GM23248 (cell line): ENCODE results near the gene TRIO. TPM values are rescaled to one million over a fixed set of nuclear protein-coding genes. Genes with fewer than 3 reads are reported as not detected.

ENCODE experiments used
- DNase-seq: peaks from one replicate; pipeline ENCODE4 v3.0.0-alpha.2; 2015
- H2AFZ ChIP-seq: fragments of 200-600 bp; sonication (generic); 2 replicates; pipeline ENCODE4 v1.6.1; 2016; ENCODE audit warnings: antibody characterized with exemption
- H3F3A ChIP-seq: fragments of 200-600 bp; sonication (generic); 2 replicates; pipeline ENCODE4 v1.6.1; 2016; ENCODE audit warnings: mild to moderate bottlenecking, antibody characterized with exemption, mixed run types; ENCODE audit not compliant: insufficient read depth
- H3K27ac ChIP-seq: fragments of 200-600 bp; sonication (generic); 2 replicates; pipeline ENCODE4 v1.5.1; 2016; ENCODE audit warnings: mild to moderate bottlenecking
- H3K27me3 ChIP-seq: fragments of 200-600 bp; sonication (generic); replicated peaks from 2 replicates; pipeline ENCODE4 v1.6.1; 2016; ENCODE audit warnings: mild to moderate bottlenecking; ENCODE audit not compliant: insufficient read depth
- H3K36me3 ChIP-seq: fragments of 200-600 bp; sonication (generic); 2 replicates; pipeline ENCODE4 v1.6.1; 2016; ENCODE audit warnings: low read depth, mild to moderate bottlenecking
- H3K4me1 ChIP-seq: fragments of 200-600 bp; sonication (generic); 2 replicates; pipeline ENCODE4 v1.6.1; 2016; ENCODE audit warnings: mild to moderate bottlenecking; ENCODE audit not compliant: insufficient read depth
- H3K4me2 ChIP-seq: fragments of 200-600 bp; sonication (generic); one replicate; pipeline ENCODE4 v1.6.1; 2016; ENCODE audit warnings: mild to moderate bottlenecking; ENCODE audit not compliant: unreplicated experiment
- H3K4me3 ChIP-seq: fragments of 200-600 bp; sonication (generic); 2 replicates; pipeline ENCODE4 v1.5.1; 2016; ENCODE audit warnings: mild to moderate bottlenecking
- H3K79me2 ChIP-seq: fragments of 200-600 bp; sonication (generic); 2 replicates; pipeline ENCODE4 v1.6.1; 2016; ENCODE audit warnings: mild to moderate bottlenecking; ENCODE audit not compliant: insufficient read depth
- H3K9ac ChIP-seq: fragments of 200-600 bp; sonication (generic); 2 replicates; pipeline ENCODE4 v1.6.1; 2016; ENCODE audit warnings: mild to moderate bottlenecking
- H3K9me2 ChIP-seq: fragments of 200-600 bp; sonication (generic); 2 replicates; pipeline ENCODE4 v1.6.1; 2016; ENCODE audit warnings: mixed run types, mild to moderate bottlenecking, moderate library complexity; ENCODE audit not compliant: insufficient read depth
- H3K9me3 ChIP-seq: fragments of 200-600 bp; sonication (generic); one replicate; pipeline ENCODE4 v1.6.1; 2017; ENCODE audit warnings: low read depth
- H4K20me1 ChIP-seq: fragments of 200-600 bp; sonication (generic); 2 replicates; pipeline ENCODE4 v1.6.0; 2016; ENCODE audit not compliant: insufficient read depth
- EZH2 ChIP-seq: fragments of 200-600 bp; sonication (generic); IDR thresholded peaks from 2 replicates; pipeline ENCODE4 v1.6.1; 2018; ENCODE audit warnings: antibody characterized with exemption, mild to moderate bottlenecking; ENCODE audit not compliant: insufficient read depth, poor library complexity, severe bottlenecking
- EZH2phosphoT487 ChIP-seq: fragments of 200-600 bp; sonication (generic); IDR thresholded peaks from 2 replicates; pipeline ENCODE4 v1.6.1; 2018; ENCODE audit warnings: antibody characterized with exemption, moderate library complexity, mild to moderate bottlenecking, low read depth; ENCODE audit not compliant: insufficient read depth
- WGBS, 2 experiments: methylation state at CpG; one replicate each; pipeline ENCODE4 v1.1.6; 2015 to 2017; ENCODE audit warnings: low lambda C conversion rate in 2 of 2, low coverage in 1 of 2; ENCODE audit errors: missing lambda C conversion rate in 2 of 2; 5-methylcytosine and 5-hydroxymethylcytosine counted together
- in situ Hi-C: fragments of 300-500 bp; cut with MboI; formaldehyde crosslinking; loops from 2 replicates; pipeline ENCODE4 v1.15.0; 2020
- polyA plus RNA-seq: library from polyadenylated mRNA; unstranded; fragments of >200 nt; fragmentation: Nextera tagmentation; extraction: Ambion mirVana; gene quantifications from 2 replicates; pipeline ENCODE4 v1.2.1, GENCODE V29; 2016
- total RNA-seq: library from RNA; depleted of rRNA; stranded (reverse); fragments of >200 nt; shearing (Covaris generic); gene quantifications from 2 replicates; pipeline ENCODE4 v1.2.3, GENCODE V29; 2014

Gene TRIO
- total and polyA plus RNA-seq, 2 experiments from 2014 or later = 28.1 to 198 TPM

DNA sequence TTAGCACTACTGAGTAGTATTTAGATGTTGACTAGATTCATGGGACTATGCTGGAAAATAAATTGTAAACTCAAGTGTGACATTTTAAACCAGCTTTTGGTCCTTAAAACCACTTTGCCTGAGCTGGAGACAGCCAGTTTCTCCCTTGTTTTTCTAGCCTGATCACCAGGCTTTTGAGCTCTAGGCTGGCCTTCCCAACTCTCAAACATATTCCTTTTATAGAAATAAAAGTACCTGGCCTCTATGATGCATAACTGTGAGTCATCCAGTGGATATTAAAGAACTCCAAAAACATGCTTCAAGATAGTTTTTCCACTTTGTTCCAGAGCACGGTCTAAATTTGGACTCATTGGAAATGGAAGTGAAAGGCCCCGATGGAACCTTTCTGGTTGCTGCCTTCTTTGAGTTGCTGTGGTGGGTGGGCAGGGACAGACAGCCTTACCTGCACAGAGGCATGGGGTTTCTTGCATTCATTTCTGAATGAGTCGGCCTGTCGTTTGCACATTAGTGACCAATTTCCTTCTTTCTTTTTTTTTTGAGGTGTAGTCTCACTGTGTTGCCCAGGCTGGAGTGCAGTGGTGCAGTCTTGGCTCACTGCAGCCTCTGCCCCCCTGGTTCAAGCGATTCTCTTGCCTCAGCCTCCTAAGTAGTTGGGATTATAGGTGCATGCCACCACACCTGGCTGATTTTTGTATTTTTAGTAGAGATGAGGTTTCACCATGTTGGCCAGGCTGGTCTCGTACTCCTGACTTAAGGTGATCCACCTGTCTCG is 43.1 kb downstream of the TRIO start:
- H3K36me3 ChIP-seq = no peaks in the 10 kb centered on the region
- peak; percentile 77 for DNase-seq
- peak overlapping the region; percentile 50 for H3K4me3 ChIP-seq
- H3K9me3 ChIP-seq = no peaks in the 10 kb centered on the region
- in situ Hi-C loops = no loop called here
- TF ChIP-seq EZH2 (no peak), EZH2phosphoT487 (no peak)
- H3K9me2 ChIP-seq = no peaks in the 10 kb centered on the region
- H2AFZ ChIP-seq = no peak overlapping the region
- H3K79me2 ChIP-seq = peaks cover 95% of the 10 kb centered on the region
- H3K27ac ChIP-seq = peak overlapping the region; percentile 95
- peak overlapping the region; percentile 83 for H3K4me2 ChIP-seq
- H3K4me1 ChIP-seq = peaks cover 96% of the 10 kb centered on the region
- WGBS, 2 experiments = 62 to 65% methylated on average over 7 of the region's 7 CpGs
- H3F3A ChIP-seq = peaks cover 90% of the 10 kb centered on the region
- H3K27me3 ChIP-seq = no peaks in the 10 kb centered on the region
- peak overlapping the region; percentile 72 for H3K9ac ChIP-seq
- no peaks in the 10 kb centered on the region for H4K20me1 ChIP-seq

DNA sequence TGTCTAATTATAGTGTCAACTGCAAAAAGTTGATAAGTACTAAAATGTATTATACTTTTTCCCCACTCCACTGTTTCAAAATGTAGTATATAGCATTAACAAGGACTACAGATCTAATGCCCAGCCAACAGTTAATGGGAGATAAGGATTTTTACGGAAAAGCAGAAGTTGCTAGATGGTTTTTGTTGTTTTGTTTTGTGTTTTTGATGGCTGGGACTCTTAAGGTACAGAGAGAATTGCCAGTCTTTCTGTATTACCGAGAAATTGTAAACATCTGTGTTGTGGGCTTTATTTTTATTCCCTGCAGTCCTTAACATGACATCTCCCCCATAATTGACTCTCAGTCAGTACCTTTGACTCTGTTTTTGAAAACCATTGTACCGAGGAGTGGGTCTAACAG is 44.0 kb downstream of the TRIO start:
- no peaks in the 10 kb centered on the region for H3K27me3 ChIP-seq
- H3F3A ChIP-seq = peaks cover 90% of the 10 kb centered on the region
- H3K9ac ChIP-seq = 0 out of 2 replicates have a peak overlapping the region, but pooled peaks have one; percentile 9
- H3K9me2 ChIP-seq = no peaks in the 10 kb centered on the region
- no peaks in the 10 kb centered on the region for H3K36me3 ChIP-seq
- H3K4me1 ChIP-seq = peaks cover 96% of the 10 kb centered on the region
- no peaks in the 10 kb centered on the region for H4K20me1 ChIP-seq
- H3K27ac ChIP-seq = peak overlapping the region; percentile 95
- peak overlapping the region; percentile 83 for H3K4me2 ChIP-seq
- in situ Hi-C loops = no loop called here
- H3K4me3 ChIP-seq = no peak overlapping the region
- H3K79me2 ChIP-seq = peaks cover 95% of the 10 kb centered on the region
- H3K9me3 ChIP-seq = no peaks in the 10 kb centered on the region
- DNase-seq = no peak
- 76 to 79% methylated on average over 3 of the region's 3 CpGs for WGBS, 2 experiments
- H2AFZ ChIP-seq = no peak overlapping the region
- TF ChIP-seq EZH2 = no peak
- no peak for TF ChIP-seq EZH2phosphoT487

DNA sequence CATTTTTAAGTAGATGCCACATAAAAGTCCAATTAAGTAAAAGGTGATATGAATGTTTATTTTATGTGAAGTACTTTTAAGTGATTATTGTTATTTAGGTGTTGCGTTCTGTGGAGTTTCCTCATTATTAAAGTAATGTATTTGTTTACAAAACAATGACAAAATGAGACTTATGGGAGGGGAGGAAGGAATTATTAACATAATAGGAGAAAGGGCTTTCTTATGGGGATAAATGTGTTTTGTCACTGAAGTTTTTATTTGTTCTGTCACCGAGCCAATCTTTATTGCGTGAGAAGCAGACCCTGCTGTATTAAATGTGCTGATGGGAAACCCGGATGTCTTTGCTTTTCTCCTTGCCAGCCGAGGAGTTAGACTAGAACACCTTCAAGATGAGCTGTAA is 44.5 kb downstream of the TRIO start:
- H3K27ac ChIP-seq = peak overlapping the region; percentile 95
- H3K27me3 ChIP-seq = no peaks in the 10 kb centered on the region
- no peak for DNase-seq
- no peaks in the 10 kb centered on the region for H3K36me3 ChIP-seq
- in situ Hi-C loops = no loop called here
- WGBS, 2 experiments = 87 to 88% methylated on average over 5 of the region's 5 CpGs
- no peak overlapping the region for H3K4me3 ChIP-seq
- no peaks in the 10 kb centered on the region for H4K20me1 ChIP-seq
- H3K4me2 ChIP-seq = peak overlapping the region; percentile 83
- TF ChIP-seq EZH2phosphoT487 = no peak
- TF ChIP-seq EZH2 = no peak
- peak overlapping the region; percentile 9; the same call in 1 of the 2 replicates for H3K9ac ChIP-seq
- H2AFZ ChIP-seq = no peak overlapping the region
- no peaks in the 10 kb centered on the region for H3K9me3 ChIP-seq
- H3K4me1 ChIP-seq = peaks cover 96% of the 10 kb centered on the region
- no peaks in the 10 kb centered on the region for H3K9me2 ChIP-seq
- H3K79me2 ChIP-seq = peaks cover 95% of the 10 kb centered on the region
- H3F3A ChIP-seq = peaks cover 91% of the 10 kb centered on the region

DNA sequence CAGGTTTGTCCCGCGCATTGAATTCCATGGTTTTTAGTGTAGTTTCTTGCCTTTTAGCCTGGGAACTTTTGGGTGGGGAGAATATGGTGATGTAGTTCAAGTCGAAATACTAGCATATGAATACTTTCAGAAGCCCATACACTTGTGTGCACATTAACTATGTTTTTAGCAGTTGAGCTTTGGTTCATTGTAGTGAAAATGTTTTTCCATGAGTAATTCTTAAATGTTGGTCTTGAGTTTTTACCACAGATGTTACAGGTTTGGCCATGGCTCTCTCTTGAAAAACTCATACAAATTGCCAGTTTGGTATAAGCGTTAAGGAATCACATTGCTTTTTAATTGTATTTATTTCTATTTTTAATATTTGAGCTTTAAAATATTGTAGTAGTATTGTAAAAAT is 45.6 kb downstream of the TRIO start:
- H4K20me1 ChIP-seq = no peaks in the 10 kb centered on the region; the same call in 1 of the 2 replicates
- TF ChIP-seq EZH2 (no peak), EZH2phosphoT487 (no peak)
- peak overlapping the region; percentile 95 for H3K27ac ChIP-seq
- peaks cover 94% of the 10 kb centered on the region for H3F3A ChIP-seq
- WGBS, 2 experiments = 87 to 89% methylated on average over 4 of the region's 4 CpGs
- H3K4me1 ChIP-seq = peaks cover 97% of the 10 kb centered on the region
- H3K9me2 ChIP-seq = no peaks in the 10 kb centered on the region
- H3K9me3 ChIP-seq = no peaks in the 10 kb centered on the region
- H3K36me3 ChIP-seq = peaks cover 2% of the 10 kb centered on the region; the same call in 1 of the 2 replicates
- in situ Hi-C loops = no loop called here
- no peak overlapping the region for H2AFZ ChIP-seq
- H3K79me2 ChIP-seq = peaks cover 95% of the 10 kb centered on the region
- H3K4me3 ChIP-seq = no peak overlapping the region
- H3K9ac ChIP-seq = peak overlapping the region; percentile 53
- no peak for DNase-seq
- H3K27me3 ChIP-seq = no peaks in the 10 kb centered on the region
- peak overlapping the region; percentile 83 for H3K4me2 ChIP-seq
